ENCODE results near the gene HSD17B14.

GRCh38 chr19:48772503-48772953 lies 63.8 kb downstream of the HSD17B14 start:
- TF ChIP-seq, protein P1, sequence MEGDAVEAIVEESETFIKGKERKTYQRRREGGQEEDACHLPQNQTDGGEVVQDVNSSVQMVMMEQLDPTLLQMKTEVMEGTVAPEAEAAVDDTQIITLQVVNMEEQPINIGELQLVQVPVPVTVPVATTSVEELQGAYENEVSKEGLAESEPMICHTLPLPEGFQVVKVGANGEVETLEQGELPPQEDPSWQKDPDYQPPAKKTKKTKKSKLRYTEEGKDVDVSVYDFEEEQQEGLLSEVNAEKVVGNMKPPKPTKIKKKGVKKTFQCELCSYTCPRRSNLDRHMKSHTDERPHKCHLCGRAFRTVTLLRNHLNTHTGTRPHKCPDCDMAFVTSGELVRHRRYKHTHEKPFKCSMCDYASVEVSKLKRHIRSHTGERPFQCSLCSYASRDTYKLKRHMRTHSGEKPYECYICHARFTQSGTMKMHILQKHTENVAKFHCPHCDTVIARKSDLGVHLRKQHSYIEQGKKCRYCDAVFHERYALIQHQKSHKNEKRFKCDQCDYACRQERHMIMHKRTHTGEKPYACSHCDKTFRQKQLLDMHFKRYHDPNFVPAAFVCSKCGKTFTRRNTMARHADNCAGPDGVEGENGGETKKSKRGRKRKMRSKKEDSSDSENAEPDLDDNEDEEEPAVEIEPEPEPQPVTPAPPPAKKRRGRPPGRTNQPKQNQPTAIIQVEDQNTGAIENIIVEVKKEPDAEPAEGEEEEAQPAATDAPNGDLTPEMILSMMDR (IDR thresholded peaks at IDR 0.05), result no peak
- TF ChIP-seq POLR2A (IDR thresholded peaks at IDR 0.05), result no peak
